Measurements from ENCODE around the gene COL9A3.
"Not testable (repeated sequence)": the region's sequence is repeated elsewhere in the genome, so short reads cannot be mapped to it uniquely, and the experiment has no call there.

Gene COL9A3

DNA sequence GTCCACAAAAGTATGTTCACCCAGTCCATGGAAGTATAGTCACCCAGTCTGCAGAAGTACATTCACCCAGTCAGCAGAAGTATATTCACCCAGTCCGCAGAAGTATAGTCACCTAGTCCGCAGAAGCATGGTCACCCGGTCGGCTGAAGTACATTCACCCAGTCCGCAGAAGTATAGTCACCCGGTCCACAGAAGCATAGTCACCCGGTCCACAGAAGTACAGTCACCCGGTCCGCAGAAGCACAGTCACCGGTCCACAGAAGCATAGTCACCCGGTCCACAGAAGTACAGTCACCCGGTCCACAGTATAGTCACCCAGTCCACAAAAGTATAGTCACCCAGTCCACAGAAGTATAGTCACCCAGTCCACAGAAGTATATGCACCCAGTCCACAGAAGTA is 36.0 kb downstream of the COL9A3 start:
- no peak for DNase-seq (ENCODE audit: extremely low read depth in 1 of 2, low read depth in 1 of 2)

- not testable (repeated sequence) for DNase-seq (ENCODE audit: extremely low read depth in 1 of 2, low read depth in 1 of 2)
These were observed 36.5 kb downstream of the COL9A3 start for GRCh38 chr20:62853304-62853703.

- no peak for DNase-seq (ENCODE audit: extremely low read depth in 1 of 2, low read depth in 1 of 2)
These were observed 37.3 kb downstream of the COL9A3 start for GRCh38 chr20:62854121-62854520.

- DNase-seq (ENCODE audit: extremely low read depth in 1 of 2, low read depth in 1 of 2): no peak
These were observed 38.3 kb downstream of the COL9A3 start for GRCh38 chr20:62855120-62855519.

GRCh38 chr20:62856931-62857619 is 40.2 kb downstream of the COL9A3 start:
- DNase-seq (ENCODE audit: extremely low read depth in 1 of 2, low read depth in 1 of 2): no peak

DNA sequence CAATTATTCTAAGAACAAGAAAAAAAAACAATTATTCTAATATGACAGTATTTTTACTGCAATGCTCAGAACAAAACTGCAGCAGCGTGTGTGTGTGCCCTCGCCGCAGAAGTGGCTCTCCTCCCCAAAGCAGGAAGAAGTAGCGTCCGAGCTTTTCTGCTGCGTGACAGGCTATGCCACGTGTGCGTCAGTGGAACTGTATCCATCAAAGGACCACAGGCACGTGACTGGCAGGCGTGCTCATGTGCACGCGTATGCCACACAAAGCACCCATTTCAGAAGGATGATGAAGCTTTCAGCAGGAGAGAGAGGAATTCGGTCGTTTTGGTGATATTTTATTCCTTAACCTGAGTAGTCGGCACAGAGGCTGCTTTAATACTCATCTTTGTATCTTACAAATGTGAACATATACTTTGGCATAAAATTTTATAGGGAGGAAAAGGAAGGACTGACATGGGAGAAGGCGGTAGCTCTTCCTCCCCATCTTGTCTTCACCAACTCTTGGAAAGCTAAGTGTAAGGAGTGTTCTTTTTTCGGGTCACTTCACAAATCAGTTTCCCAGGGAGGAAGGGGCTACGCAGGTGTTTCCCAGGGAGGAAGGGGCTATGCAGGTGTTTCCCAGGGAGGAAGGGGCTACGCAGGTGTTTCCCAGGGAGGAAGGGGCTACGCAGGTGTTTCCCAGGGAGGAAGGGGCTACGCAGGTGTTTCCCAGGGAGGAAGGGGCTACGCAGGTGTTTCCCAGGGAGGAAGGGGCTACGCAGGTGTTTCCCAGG is 41.4 kb downstream of the COL9A3 start:
- DNase-seq (ENCODE audit: extremely low read depth in 1 of 2, low read depth in 1 of 2): no peak

DNA sequence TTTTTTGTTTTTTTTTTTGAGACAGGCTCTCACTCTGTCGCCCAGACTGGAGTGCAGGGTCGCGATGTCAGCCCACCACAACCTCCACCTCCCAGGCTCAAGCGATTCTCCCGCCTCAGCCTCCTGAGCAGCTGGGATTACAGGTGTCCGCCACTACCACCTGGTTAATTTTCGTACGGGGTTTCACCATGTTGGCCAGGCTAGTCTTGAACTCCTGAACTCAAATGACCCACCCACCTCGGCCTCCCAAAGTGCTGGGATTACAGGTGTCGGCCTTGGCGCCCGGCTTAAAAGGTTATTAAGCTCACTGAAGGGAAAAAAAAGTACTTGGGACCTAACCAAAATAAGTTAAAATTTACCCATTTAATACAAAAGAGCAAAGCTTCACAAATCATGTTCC is 42.9 kb downstream of the COL9A3 start:
- DNase-seq (ENCODE audit: extremely low read depth in 1 of 2, low read depth in 1 of 2): no peak

- no peak for DNase-seq (ENCODE audit: extremely low read depth in 1 of 2, low read depth in 1 of 2)
These were observed 43.6 kb downstream of the COL9A3 start for GRCh38 chr20:62860391-62860923.

GRCh38 chr20:62860924-62861691 is 44.3 kb downstream of the COL9A3 start:
- DNase-seq (ENCODE audit: extremely low read depth in 1 of 2, low read depth in 1 of 2): no peak

GRCh38 chr20:62861726-62862336 is 45.0 kb downstream of the COL9A3 start, which contains the start of gene TCFL5:
TCFL5 (minus strand) TSS chr20:62861822; CDS start chr20:62861670, 152 bp downstream.
- peak; percentile 69 to 85 for DNase-seq (ENCODE audit: extremely low read depth in 1 of 2, low read depth in 1 of 2)

DNA sequence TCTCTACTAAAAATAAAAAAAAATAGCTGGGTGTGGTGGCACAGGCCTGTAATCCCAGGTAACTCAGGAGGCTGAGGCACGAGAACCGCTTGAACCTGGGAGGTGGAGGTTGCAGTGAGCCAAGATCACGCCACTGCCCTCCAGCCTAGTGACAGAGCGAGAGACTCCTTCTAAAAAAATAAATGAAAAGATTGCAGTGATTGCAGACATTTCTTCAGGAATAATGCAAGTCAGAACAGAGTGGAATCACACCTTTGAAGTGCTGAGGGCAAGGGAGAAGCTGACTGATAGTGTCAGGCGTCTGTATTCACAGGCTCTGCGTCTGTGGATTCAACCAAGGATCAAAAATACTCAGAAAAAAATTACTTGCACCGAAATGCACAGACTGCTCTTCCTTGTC is 47.4 kb downstream of the COL9A3 start:
- no peak for DNase-seq (ENCODE audit: extremely low read depth in 1 of 2, low read depth in 1 of 2)

- no peak for DNase-seq (ENCODE audit: extremely low read depth in 1 of 2, low read depth in 1 of 2)
These were observed 55.5 kb downstream of the COL9A3 start for GRCh38 chr20:62872184-62872847.

- no peak for DNase-seq (ENCODE audit: extremely low read depth in 1 of 2, low read depth in 1 of 2)
These were observed 56.0 kb downstream of the COL9A3 start for GRCh38 chr20:62872862-62873261.

- DNase-seq (ENCODE audit: extremely low read depth in 1 of 2, low read depth in 1 of 2): no peak
These were observed 56.4 kb downstream of the COL9A3 start for GRCh38 chr20:62873280-62873679.

- DNase-seq (ENCODE audit: extremely low read depth in 1 of 2, low read depth in 1 of 2): peak in 1 of 2 donors; percentile 36
These were observed 56.8 kb downstream of the COL9A3 start for GRCh38 chr20:62873681-62874031.

- no peak for DNase-seq (ENCODE audit: extremely low read depth in 1 of 2, low read depth in 1 of 2)
These were observed 58.1 kb downstream of the COL9A3 start for GRCh38 chr20:62874964-62875344.

DNA sequence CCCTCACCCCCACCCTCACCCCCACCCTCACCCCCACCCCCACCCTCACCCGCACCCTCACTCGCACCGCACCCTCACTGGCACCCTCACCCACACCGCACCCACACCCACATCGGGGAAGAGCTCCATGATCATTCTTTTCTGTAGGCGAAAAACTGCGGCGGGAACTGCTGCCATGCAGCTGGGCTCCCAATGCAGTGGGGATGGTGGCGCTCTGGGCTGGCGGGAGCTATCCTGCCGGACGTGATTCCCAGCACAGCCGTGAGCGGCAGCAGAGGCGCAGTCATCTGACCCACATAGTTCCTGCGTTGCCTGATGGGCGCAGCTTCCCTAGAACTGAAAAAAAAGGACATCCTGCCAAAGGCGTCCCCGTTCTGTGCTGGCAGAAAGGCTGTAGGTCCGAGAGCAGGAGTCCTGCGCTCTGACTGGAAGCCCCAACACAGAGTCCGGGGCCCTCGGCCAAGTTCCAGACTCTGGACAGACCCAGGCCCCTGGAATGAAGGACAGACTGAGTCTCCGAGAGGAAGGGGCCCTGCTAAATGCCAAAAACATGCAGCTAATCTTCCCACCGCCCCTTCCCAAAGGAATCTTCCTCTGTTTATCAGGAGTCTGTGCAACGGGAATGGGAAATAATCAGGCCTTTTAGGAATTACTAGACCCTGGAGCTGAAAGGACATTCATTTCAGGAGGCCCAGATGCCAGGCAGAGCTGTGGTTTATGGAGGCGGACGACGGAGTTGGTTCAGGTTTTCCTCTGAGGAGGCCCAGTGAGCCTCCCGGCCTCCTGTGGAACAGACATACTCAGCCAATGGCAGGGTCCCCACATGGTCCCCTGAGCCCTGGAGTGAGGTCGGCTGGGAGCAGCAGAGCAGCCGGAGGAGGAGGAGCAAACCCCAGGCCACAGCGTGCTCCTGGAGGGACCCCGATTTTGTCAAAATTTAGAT is 58.8 kb downstream of the COL9A3 start:
- DNase-seq (ENCODE audit: extremely low read depth in 1 of 2, low read depth in 1 of 2): no peak

GRCh38 chr20:62876501-62876901 is 59.7 kb downstream of the COL9A3 start:
- DNase-seq (ENCODE audit: extremely low read depth in 1 of 2, low read depth in 1 of 2): no peak
